ENCODE measurements around the gene PDE6H.

Gene PDE6H

DNA sequence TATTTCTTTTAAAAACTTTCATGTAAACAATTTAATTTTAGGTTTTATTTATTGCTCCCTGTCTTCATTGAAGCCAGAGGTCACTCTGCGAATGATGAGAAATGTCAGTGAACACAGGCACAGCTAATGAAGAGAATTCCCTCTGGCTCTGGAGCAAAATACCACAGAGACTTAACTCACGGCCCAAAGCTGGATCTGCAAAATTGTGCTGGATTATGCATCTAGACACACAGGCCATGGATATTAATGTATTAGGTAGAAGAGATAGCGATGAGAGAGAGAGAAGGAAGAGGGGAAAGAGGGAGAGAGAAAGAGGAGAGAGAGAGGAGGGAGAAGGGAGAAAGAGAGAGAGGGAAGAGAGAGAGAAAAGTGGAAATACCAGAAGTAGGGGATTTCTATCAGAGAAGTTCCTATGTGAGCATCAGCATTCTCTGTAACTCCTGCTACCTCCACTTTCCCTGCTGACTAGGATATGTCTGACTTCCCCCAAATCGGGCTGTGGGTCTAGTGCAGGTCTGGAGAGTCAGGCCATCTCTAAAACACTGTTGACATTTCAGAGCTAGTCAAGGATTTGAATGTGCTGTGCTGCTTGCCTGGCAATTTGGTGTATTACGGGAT lies 15.2 kb upstream of the PDE6H start:
- Histone ChIP-seq H2BK5ac (ENCODE audit: low read depth, low read length, poor library complexity) (peak overlapping the region; percentile 96), H3K4ac (ENCODE audit: low read depth, low read length) (peak overlapping the region; percentile 71), H3K79me1 (ENCODE audit: low read length) (peaks cover 25% of the 10 kb centered on the region), H3K4me2 (ENCODE audit: low read length) (no peak overlapping the region), H3K14ac (ENCODE audit: low read length) (peak overlapping the region; percentile 79), H2BK120ac (ENCODE audit: insufficient read depth, low read length, poor library complexity) (peak overlapping the region; percentile 89), H3K23ac (ENCODE audit: low read length) (no peak overlapping the region), H2BK12ac (ENCODE audit: low read length) (peak overlapping the region; percentile 98), H3K79me2 (ENCODE audit: control insufficient read depth, insufficient read depth, low read length, poor library complexity) (no peaks in the 10 kb centered on the region), H3K36me3 (ENCODE audit: control insufficient read depth in 1 of 2, insufficient read depth in 2 of 2, low read length in 2 of 2) (no peaks in the 10 kb centered on the region), H3K9me3 (ENCODE audit: insufficient read depth, low read depth, low read length) (no peaks in the 10 kb centered on the region), H4K8ac (ENCODE audit: low read depth, low read length) (peak overlapping the region; percentile 83), H4K91ac (ENCODE audit: low read depth, low read length) (peak overlapping the region; percentile 93), H2AK5ac (ENCODE audit: low read length) (peak overlapping the region; percentile 96), H3K9ac (ENCODE audit: low read length) (no peak overlapping the region), H3K27ac (ENCODE audit: low read depth, low read length) (peak overlapping the region; percentile 59), H2AFZ (ENCODE audit: insufficient read depth, low read length, poor library complexity) (no peak overlapping the region), H4K12ac (ENCODE audit: low read depth, low read length) (peak overlapping the region; percentile 73), H3K4me1 (ENCODE audit: control insufficient read depth in 1 of 2, insufficient read depth in 2 of 2, low read length in 2 of 2) (peaks cover 16 to 23% of the 10 kb centered on the region in 2 experiments), H3K18ac (ENCODE audit: low read length) (peak overlapping the region; percentile 91), H3K27me3 (ENCODE audit: insufficient read depth, low read length) (no peaks in the 10 kb centered on the region), H3K4me3 (ENCODE audit: low read depth, low read length) (no peak overlapping the region)
- 88% methylated on average over 1 of the region's 5 CpGs for WGBS (ENCODE audit: extremely low coverage, insufficient coverage, insufficient read length)
- DNase-seq: peak in 1 of 2 donors; percentile 30

DNA sequence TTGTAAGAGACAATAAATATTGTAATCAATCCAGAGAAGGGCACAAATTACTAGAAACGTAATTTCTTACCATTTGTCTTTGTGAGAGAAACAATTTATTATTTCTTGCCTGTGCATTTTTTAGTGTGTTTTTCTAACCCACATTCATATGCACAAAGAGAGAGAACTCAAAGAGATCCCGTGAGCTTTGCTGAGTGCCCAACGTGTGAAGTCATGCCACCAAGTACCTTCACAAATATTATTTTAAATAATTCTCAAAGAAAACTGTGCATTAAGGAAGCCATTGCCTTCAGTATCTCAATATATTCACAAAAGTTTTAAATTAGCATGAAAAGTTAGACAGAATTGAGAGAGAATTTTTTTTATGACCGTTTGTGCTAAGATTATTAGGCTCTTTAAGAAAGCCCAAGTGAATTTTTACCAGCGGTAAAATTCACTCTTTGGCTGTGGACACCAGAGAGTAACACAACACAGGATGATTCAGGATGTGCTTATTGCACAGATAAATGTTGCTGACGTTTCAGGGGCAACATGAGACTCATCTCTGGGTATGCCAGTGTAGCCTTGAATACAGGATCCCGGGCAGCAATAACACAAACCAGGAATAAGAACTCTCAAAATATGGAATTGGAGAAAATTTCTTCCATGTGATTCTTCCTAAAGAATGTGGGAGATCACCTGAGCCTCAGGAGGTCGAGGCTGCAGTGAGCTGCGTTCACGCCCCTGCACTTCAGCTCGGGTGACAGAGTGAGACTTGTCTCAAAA lies 14.3 kb upstream of the PDE6H start:
- Histone ChIP-seq H3K4me2 (ENCODE audit: low read length) (no peak overlapping the region), H3K23ac (ENCODE audit: low read length) (no peak overlapping the region), H4K12ac (ENCODE audit: low read depth, low read length) (no peak overlapping the region), H2BK120ac (ENCODE audit: insufficient read depth, low read length, poor library complexity) (peak overlapping the region; percentile 36), H3K4me1 (ENCODE audit: control insufficient read depth in 1 of 2, insufficient read depth in 2 of 2, low read length in 2 of 2) (peaks cover 15 to 23% of the 10 kb centered on the region in 2 experiments), H3K27ac (ENCODE audit: low read depth, low read length) (peak overlapping the region; percentile 59), H2BK12ac (ENCODE audit: low read length) (peak overlapping the region; percentile 45), H3K4ac (ENCODE audit: low read depth, low read length) (no peak overlapping the region), H3K9ac (ENCODE audit: low read length) (no peak overlapping the region), H4K8ac (ENCODE audit: low read depth, low read length) (no peak overlapping the region), H2BK5ac (ENCODE audit: low read depth, low read length, poor library complexity) (peak overlapping the region; percentile 96), H3K27me3 (ENCODE audit: insufficient read depth, low read length) (no peaks in the 10 kb centered on the region), H3K36me3 (ENCODE audit: control insufficient read depth in 1 of 2, insufficient read depth in 2 of 2, low read length in 2 of 2) (no peaks in the 10 kb centered on the region), H2AK5ac (ENCODE audit: low read length) (peak overlapping the region; percentile 45), H3K79me1 (ENCODE audit: low read length) (peaks cover 22% of the 10 kb centered on the region), H4K91ac (ENCODE audit: low read depth, low read length) (peak overlapping the region; percentile 93), H3K4me3 (ENCODE audit: low read depth, low read length) (no peak overlapping the region), H3K79me2 (ENCODE audit: control insufficient read depth, insufficient read depth, low read length, poor library complexity) (no peaks in the 10 kb centered on the region), H3K18ac (ENCODE audit: low read length) (no peak overlapping the region), H2AFZ (ENCODE audit: insufficient read depth, low read length, poor library complexity) (no peak overlapping the region), H3K9me3 (ENCODE audit: insufficient read depth, low read depth, low read length) (no peaks in the 10 kb centered on the region), H3K14ac (ENCODE audit: low read length) (peak overlapping the region; percentile 53)
- WGBS (ENCODE audit: extremely low coverage, insufficient coverage, insufficient read length): no CpG with 5 or more reads among the region's 11 CpGs
- peak in 1 of 2 donors; percentile 19 for DNase-seq

DNA sequence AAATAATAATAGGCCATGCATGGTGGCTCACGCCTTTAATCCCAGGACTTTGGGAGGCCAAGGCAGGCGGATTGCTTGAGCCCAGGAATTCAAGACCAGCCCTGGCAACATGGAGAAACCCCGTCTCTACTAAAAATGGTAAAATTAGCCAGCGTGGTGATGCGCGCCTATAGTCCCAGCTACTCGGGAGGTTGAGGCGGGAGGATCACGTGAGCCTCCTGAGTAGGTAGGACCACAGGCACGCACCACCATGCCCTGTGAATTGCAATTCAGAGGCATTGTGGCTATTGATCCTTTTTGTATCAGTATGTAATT lies 13.8 kb upstream of the PDE6H start:
- Histone ChIP-seq H3K9ac (ENCODE audit: low read length) (no peak overlapping the region), H2AK5ac (ENCODE audit: low read length) (peak overlapping the region; percentile 45), H4K8ac (ENCODE audit: low read depth, low read length) (no peak overlapping the region), H2BK120ac (ENCODE audit: insufficient read depth, low read length, poor library complexity) (peak overlapping the region; percentile 36), H3K4me2 (ENCODE audit: low read length) (no peak overlapping the region), H3K79me2 (ENCODE audit: control insufficient read depth, insufficient read depth, low read length, poor library complexity) (no peaks in the 10 kb centered on the region), H3K9me3 (ENCODE audit: insufficient read depth, low read depth, low read length) (no peaks in the 10 kb centered on the region), H3K27me3 (ENCODE audit: insufficient read depth, low read length) (no peaks in the 10 kb centered on the region), H3K18ac (ENCODE audit: low read length) (no peak overlapping the region), H3K4me1 (ENCODE audit: control insufficient read depth in 1 of 2, insufficient read depth in 2 of 2, low read length in 2 of 2) (peaks cover 15 to 23% of the 10 kb centered on the region in 2 experiments), H3K4me3 (ENCODE audit: low read depth, low read length) (no peak overlapping the region), H3K79me1 (ENCODE audit: low read length) (peaks cover 22% of the 10 kb centered on the region), H2BK12ac (ENCODE audit: low read length) (peak overlapping the region; percentile 55), H4K12ac (ENCODE audit: low read depth, low read length) (no peak overlapping the region), H3K23ac (ENCODE audit: low read length) (no peak overlapping the region), H3K27ac (ENCODE audit: low read depth, low read length) (no peak overlapping the region), H3K36me3 (ENCODE audit: control insufficient read depth in 1 of 2, insufficient read depth in 2 of 2, low read length in 2 of 2) (no peaks in the 10 kb centered on the region), H2AFZ (ENCODE audit: insufficient read depth, low read length, poor library complexity) (no peak overlapping the region), H2BK5ac (ENCODE audit: low read depth, low read length, poor library complexity) (peak overlapping the region; percentile 56), H4K91ac (ENCODE audit: low read depth, low read length) (peak overlapping the region; percentile 36), H3K4ac (ENCODE audit: low read depth, low read length) (no peak overlapping the region), H3K14ac (ENCODE audit: low read length) (no peak overlapping the region)
- no CpG with 5 or more reads among the region's 10 CpGs for WGBS (ENCODE audit: extremely low coverage, insufficient coverage, insufficient read length)
- DNase-seq: no peak

DNA sequence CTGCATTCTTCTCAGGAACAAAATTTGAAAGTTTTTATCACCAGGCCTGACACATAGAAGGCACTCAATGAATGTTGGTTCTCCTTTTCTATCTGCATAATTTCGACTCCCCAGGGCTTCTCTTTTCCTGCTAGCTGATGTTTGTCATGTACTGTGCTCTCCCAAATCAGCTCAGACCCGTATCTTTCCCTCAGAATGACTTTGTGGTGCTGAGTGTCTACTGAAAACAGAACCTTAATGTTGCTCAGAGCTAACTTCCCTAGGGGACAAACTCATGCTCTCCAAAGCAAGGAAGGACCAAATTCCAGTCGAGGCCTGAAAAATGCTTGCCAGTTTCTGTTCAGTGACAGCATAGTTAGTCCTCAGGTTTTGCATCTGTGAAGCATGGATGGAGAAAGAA lies 13.4 kb upstream of the PDE6H start:
- Histone ChIP-seq H3K27me3 (ENCODE audit: insufficient read depth, low read length) (no peaks in the 10 kb centered on the region), H2AK5ac (ENCODE audit: low read length) (no peak overlapping the region), H2BK12ac (ENCODE audit: low read length) (no peak overlapping the region), H4K8ac (ENCODE audit: low read depth, low read length) (no peak overlapping the region), H3K4me2 (ENCODE audit: low read length) (no peak overlapping the region), H3K9me3 (ENCODE audit: insufficient read depth, low read depth, low read length) (no peaks in the 10 kb centered on the region), H2AFZ (ENCODE audit: insufficient read depth, low read length, poor library complexity) (no peak overlapping the region), H3K79me2 (ENCODE audit: control insufficient read depth, insufficient read depth, low read length, poor library complexity) (no peaks in the 10 kb centered on the region), H3K27ac (ENCODE audit: low read depth, low read length) (no peak overlapping the region), H4K91ac (ENCODE audit: low read depth, low read length) (no peak overlapping the region), H4K12ac (ENCODE audit: low read depth, low read length) (no peak overlapping the region), H3K4me1 (ENCODE audit: control insufficient read depth in 1 of 2, insufficient read depth in 2 of 2, low read length in 2 of 2) (peaks cover 15 to 23% of the 10 kb centered on the region in 2 experiments), H2BK120ac (ENCODE audit: insufficient read depth, low read length, poor library complexity) (no peak overlapping the region), H3K18ac (ENCODE audit: low read length) (no peak overlapping the region), H2BK5ac (ENCODE audit: low read depth, low read length, poor library complexity) (no peak overlapping the region), H3K36me3 (ENCODE audit: control insufficient read depth in 1 of 2, insufficient read depth in 2 of 2, low read length in 2 of 2) (no peaks in the 10 kb centered on the region), H3K4ac (ENCODE audit: low read depth, low read length) (no peak overlapping the region), H3K23ac (ENCODE audit: low read length) (no peak overlapping the region), H3K14ac (ENCODE audit: low read length) (no peak overlapping the region), H3K4me3 (ENCODE audit: low read depth, low read length) (no peak overlapping the region), H3K9ac (ENCODE audit: low read length) (no peak overlapping the region), H3K79me1 (ENCODE audit: low read length) (peaks cover 22% of the 10 kb centered on the region)
- peak in 1 of 2 donors; percentile 42 for DNase-seq
- no CpG with 5 or more reads among the region's 3 CpGs for WGBS (ENCODE audit: extremely low coverage, insufficient coverage, insufficient read length)
